GM18498 (cell line): ENCODE data around the gene MRPL12.

Source experiments
- ATAC-seq: cut with Tn5 transposase; IDR thresholded peaks from one replicate; pipeline ENCODE4 v1.9.1; 2021; ENCODE audit warnings: mild to moderate bottlenecking, moderate library complexity; ENCODE audit not compliant: unreplicated experiment

The MRPL12 gene

DNA sequence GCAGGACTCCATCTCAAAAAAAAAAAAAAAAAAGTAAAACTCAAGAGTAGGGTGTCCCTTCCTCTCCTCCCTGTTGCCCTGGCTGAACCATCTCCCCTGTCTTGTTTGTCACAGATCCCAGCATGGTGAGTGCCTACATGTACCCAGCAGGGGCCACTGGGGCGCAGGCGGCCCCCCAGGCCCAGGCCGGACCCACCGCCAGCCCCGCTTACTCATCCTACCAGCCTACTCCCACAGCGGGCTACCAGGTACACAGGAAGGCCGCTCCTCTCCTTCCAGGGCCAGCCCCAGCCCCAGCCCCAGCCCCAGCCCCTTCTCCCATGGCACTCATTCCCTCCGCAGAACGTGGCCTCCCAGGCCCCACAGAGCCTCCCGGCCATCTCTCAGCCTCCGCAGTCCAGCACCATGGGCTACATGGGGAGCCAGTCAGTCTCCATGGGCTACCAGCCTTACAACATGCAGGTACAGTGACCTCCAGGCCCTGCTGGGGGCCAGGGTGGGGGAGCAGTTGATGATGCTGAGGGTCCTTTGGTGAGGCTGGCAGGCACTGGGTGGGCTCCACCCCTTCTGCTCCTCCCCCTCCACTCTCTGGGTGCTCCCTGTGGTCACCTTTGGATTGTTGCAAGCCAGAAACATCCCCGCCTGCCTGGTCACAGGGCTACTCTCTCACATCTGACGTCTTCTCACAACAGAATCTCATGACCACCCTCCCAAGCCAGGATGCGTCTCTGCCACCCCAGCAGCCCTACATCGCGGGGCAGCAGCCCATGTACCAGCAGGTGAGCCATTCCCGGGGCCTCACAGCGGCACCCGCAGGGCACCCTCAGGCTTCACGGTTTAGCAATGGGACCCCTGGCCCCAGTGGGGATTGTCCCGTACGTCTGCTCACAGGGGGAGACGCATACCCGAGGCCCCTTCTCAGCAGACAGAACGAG lies 2.5 kb upstream of the MRPL12 start:
- no peak for ATAC-seq

DNA sequence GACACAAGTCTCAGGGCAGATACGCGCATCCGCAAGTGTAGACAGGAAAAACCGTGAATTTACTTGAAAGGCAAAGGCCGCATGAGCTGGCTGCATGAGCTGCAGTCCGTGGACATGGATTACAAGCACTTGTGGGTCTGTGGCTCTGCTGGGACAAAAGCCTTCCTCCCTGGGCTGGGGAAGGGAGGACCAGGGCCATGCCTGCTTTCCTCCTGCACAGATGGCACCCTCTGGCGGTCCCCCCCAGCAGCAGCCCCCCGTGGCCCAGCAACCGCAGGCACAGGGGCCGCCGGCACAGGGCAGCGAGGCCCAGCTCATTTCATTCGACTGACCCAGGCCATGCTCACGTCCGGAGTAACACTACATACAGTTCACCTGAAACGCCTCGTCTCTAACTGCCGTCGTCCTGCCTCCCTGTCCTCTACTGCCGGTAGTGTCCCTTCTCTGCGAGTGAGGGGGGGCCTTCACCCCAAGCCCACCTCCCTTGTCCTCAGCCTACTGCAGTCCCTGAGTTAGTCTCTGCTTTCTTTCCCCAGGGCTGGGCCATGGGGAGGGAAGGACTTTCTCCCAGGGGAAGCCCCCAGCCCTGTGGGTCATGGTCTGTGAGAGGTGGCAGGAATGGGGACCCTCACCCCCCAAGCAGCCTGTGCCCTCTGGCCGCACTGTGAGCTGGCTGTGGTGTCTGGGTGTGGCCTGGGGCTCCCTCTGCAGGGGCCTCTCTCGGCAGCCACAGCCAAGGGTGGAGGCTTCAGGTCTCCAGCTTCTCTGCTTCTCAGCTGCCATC lies 1.7 kb upstream of the MRPL12 start:
- ATAC-seq: no peak

DNA sequence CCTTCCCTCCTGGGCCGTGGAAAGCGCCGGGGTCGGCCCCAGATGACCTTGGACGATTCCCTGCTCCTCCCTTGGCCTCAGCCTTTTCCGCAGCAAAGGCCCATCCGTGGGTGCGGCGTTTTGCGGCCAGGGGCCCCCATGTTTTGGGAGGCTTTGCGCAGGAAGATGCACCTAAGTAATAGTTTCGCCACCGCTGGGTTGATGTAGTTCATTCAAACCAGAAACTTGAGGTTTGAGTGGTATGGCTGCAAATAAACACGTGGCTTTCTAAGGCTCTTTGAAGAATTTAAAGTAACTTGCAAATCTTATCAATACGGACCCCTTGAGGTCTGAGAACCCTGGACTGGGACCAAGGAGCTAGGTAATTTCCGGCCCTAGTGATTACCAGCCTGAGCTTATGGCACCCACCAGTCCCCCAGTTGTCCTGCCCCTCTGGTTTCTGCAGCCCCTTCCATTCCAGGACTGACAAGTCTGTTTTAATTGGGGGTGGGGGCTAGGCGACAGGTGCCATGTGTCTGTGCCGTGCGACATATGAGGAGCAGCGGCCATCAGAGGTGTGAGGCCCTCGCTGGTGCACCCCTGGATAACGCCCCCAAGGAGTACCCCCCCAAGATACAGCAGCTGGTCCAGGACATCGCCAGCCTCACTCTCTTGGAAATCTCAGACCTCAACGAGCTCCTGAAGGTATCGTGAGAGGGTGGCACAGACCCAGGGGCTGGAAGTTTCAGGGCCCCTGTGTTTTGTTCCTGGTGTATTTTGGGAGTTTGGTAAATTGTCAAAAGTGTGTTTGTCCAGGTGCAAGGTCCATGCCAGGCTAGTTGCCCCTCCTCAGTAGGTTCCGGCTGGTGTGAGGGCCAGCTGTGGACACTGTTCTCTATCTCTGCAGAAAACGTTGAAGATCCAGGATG lies 834 bp downstream of the MRPL12 start:
- peak; percentile 10 for ATAC-seq

DNA sequence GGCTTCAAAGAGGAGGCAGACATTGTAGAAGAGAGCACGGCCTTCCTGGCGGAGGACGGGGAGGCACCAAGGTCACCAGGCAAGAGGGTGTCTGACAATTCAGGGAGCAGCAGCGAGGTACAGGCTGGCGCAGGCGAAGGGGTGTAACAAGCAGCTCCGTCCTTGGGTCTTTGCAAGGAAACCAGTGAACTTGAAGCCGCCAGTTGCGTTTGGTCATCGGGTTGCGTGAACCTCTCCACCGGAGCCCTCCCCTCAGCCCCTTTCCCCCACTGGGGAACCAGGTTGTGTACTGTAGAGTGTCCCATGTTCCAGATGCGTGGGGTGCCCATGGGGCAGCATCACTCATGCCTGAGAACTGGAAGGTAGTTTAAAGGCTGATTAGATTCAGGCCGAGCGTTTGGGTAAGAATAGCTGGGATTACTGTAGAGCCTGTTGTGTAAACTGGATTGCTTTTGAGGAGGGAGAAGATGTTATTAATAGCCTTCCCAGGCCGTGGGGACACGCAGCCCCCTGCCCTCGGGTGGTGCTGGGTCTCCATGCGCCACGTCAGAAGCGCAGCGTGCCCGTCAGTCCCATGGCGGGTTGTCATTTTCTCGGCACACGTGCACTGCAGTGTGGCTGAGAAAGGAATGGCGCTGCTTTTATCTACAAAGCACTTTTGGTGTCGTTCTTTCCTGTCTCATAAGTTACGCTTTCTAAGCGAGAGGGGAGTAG lies 2.5 kb downstream of the MRPL12 start:
- no peak for ATAC-seq

DNA sequence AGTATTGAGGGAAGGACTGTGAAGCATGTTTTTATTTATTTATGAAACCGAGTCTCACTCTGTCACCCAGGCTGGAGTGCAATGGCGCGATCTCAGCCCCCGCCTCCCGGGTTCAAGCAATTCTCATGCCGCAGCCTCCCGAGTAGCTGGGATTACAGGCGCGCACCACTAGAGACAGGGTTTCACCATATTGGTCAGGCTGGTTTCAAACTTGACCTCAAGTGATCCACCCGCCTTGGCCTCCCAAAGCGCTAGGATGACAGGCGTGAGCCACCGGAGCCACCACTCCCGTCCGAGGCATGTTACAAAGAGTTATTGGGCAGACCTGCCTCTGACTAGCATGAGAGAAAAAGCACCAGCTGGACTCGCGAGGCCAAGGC lies 3.1 kb downstream of the MRPL12 start:
- no peak for ATAC-seq

DNA sequence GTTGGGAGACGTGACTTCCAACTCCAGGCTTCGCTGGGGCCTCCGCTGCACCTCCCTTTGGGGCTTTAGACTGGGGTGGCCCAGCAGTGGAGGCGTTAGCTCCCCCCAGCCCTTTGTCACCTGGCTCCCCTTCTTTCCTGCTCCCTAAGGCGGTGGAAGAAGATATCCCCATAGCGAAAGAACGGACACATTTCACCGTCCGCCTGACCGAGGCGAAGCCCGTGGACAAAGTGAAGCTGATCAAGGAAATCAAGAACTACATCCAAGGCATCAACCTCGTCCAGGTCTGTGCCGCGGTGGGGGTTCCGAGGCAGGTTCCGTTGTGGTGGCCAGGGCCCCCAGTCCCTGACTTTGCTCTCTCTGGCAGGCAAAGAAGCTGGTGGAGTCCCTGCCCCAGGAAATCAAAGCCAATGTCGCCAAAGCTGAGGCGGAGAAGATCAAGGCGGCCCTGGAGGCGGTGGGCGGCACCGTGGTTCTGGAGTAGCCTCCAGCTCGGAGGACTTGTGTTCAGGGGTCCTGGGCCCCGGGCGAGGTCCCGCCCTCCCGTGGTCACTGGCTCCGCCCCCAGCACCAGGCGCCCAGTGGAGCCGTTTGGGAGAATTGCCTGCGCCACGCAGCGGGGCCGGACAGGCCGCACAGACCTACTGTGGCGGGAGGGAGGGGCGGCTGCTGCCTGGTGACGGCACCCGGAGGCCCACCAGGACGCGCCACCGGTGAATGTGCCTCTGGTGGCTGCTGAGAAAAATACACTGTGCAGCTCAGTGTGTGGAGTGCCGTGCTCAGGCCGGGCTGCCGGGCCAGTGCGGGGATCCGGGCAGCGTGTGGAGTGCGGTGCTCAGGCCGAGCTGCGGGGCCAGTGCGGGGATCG lies 3.8 kb downstream of the MRPL12 start:
- no peak for ATAC-seq

DNA sequence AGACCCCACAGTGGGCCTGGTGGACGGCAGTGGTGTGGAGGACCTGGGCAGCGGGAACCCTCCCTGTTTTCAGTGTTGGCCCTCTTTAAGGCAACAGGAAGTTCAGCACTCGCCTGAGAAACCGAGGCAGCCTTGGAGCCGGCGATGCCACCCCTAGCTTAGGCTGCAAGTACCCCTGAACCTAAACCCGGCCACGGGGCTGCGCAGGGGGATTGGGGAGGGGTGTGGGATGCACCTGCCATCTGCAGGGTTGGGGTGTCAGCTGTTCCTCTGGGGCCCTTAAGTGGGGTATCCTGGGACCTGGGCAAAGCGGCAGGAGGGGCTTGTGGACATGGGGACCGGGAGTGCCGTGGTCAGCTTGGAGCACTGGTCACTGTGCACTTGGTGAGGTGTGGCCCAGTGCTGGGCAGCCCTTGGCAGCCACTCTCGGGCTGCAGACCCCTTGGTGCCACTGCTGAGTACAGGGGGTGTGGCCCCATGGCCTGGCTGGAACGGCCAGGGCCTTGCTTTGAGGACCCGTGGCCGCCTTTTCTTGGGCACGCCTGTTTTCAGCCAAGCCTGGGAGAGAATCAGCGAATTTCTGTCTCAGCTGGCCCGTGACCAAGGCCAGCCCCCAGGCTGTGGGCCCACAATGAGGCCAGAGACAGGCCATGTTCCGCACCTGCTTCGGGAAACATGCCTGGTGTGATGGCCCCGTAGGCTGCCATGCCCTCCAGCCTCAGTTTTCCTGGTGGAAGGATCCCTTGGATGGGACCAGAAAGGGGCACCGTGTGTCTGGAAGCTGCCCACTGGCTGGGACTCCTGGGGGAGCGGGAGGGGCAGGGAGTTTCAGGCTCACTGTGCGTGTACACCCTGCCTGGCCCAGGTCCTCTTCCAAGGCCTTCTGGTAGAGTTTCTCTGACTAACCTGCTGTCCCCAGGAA lies 4.8 kb downstream of the MRPL12 start:
- no peak for ATAC-seq

DNA sequence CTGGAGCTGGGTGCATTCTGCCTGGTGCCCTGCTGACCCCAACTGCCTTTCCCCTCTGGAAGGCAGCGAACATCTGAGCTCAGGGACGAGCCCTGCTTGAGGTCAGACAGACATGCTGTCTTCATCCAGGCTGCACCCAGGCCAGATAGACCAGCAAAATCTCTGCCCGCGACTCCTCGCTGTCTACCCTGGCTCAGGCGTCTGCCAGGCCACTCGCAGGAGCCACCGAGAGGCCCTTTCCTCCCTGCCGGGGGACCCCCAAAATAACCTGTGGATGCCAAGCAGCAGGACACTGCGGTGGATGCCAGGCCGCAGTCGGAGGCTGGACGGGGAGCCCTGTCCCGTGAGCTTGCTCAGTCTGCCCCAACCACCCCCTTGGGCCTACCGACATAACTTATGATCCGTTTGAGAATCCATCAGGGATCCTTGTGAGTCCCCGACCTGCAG lies 5.6 kb downstream of the MRPL12 start:
- no peak for ATAC-seq

DNA sequence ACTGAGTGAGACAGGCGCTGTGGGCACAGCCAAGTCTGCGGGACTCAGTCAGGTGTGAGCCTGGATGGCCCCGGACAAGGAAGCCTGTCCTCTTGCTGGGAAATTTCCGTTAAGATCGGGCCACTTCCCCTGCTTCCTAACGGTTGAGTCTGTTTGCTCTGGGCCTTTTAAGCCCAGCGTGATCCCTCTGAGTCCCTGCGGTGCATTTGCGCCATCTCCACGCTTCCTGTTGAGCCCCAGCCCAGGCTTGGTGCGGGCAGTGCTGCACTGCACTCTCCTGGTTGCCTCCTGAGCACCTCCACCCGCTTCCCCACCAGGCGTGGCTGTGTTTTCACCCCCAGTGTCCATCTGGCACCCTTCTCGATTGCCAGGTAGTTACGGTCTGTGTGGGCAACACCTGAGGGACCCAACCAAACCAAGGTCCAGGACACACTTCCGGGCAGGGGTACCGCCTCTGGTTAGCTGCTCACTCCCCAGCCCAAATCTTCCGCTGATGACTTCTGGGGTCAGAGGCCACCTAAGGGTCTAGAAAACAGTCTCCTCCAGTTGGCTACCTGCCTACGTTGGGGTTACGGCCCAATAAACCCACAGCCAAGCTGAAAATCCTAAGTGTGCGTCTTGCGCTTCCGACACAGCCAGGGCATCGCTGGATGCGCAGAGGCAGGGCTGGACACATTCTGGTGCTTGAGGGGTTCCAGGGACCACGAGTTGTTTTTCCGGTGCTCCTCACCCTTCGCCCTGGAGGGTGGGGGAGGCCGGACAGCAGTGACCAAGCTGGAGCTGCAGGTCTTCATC lies 7.5 kb downstream of the MRPL12 start:
- ATAC-seq: no peak

DNA sequence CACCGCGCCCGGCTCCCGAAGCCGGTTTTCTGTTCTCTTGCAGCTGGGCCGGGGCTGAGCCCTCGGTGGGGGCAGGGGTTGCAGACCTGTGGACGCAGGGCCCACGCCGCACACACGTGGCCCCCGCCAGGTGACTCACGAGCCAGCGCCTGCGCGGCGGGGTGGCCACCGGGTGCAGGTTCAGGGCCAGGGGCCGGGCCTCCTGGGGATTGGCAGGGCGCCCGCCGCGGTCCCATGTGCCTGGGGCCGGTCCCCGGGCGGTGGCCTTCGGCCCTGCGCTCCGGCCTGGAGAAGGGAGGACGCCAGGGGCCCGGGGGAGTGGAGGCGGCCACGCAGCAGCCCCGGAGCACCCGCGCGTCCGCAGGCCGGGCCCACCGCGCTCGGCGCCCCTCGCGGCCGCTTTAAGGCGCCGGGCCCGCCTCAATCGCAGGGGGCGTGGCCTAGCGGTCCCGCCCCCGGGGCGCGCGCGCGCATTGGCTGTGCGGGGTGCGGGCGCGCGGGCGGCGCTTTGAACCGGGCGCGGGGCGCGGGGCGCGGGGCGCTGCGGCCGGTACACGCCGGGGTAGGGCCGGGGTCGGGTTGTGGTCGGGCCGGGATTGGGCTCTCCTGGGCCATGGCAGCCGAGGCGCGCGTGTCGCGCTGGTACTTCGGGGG lies 8.8 kb downstream of the MRPL12 start, which contains the start of gene SLC25A10:
Gene SLC25A10, plus strand, starts transcription at position 471 of the 654 bp plus-strand sequence. Its CDS starts 143 bp downstream, at position 614.
- ATAC-seq: peak; percentile 70

DNA sequence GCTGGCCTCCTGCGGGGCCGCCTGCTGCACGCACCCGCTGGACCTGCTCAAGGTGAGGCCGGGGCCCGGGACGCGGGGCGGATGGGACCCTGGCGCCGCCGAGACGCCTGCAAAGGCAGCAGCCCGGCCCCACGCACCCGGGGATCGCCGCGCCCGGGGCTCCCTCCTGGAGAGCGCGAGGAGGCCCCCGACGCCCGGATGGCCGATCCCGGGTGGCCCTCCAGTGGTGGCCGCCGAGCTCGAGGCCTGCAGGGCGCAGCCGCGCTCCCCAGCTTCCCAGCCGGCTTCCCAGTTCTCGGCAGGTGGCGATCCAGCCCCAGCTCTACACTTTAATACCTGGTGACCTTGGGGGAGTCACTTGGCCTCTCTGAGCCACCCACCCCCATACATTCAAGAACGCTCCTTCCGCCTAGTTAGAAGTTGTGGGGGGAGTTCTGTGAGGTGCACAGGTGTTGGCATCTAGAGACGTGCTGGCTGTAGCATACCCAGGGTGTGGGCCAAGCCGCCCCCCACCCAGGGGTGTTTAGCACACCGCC lies 9.4 kb downstream of the MRPL12 start:
- no peak for ATAC-seq

DNA sequence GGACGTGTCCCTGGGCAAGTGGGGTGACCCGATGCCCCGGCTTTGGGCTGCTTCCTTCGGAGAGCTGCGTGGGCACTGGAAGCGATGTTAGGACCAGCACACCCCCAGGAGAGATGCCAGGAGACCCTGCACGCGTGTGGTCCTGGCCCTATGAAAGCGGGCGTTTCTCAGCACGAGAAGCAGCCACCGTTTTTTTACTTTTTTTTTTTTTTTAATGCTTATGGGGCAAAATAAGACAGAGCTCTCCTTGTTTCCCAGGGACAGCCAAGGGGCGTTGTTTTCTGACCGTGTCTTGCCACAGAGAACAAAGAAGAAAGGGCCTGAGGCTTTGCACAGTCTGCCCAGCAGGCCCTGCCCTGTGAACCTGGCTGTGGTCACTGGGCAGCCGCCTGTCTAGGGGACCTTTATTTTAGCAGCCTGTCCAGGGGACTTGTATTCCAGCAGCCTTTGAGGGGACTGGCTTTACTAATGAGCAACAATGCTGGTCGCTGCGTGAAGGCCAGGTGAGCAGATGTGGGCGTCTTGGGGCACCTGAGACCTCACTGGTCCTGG lies 9.9 kb downstream of the MRPL12 start:
- ATAC-seq: no peak

DNA sequence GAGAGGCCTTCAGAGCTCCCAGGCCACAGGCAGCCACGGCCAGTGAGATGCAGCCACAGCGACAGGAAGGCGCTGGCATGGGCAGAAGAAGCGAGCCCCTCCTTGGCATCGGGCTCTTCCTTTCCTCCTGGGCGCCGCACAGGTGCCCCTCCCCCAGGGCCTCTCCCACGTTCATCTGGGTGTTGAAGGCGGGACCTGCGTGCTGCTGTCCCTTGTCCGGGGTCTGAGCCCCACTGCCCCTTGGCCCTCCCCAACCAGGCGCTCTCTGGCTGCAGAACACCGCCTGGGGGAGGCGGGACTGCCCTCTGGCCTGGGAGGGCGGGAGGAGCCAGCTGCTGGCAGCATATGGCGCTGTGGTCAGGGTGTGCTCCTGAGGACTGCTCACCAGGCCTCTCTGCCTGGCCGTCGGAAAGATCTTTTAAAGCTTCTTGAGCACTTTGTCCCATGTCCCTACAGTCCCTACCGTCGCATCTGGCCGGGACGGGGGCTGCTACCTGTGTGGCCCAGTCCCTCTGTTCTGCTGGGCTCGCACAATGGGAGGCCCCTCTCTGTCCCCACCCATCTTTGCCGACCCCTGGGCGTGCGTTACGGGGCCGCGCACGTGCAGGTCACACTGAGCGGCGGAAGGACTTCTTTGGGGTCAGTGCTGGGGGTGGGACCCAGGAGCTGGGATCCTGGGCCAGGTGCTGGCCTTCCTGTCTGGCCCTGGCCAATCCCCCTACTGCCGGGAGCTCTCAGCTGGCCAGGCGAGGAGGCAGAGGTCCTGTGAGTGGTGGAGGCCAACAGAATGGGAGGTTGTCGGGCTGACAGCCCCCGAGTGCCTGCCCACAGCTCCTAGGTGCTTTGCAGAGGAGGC lies 10.6 kb downstream of the MRPL12 start:
- ATAC-seq: no peak

DNA sequence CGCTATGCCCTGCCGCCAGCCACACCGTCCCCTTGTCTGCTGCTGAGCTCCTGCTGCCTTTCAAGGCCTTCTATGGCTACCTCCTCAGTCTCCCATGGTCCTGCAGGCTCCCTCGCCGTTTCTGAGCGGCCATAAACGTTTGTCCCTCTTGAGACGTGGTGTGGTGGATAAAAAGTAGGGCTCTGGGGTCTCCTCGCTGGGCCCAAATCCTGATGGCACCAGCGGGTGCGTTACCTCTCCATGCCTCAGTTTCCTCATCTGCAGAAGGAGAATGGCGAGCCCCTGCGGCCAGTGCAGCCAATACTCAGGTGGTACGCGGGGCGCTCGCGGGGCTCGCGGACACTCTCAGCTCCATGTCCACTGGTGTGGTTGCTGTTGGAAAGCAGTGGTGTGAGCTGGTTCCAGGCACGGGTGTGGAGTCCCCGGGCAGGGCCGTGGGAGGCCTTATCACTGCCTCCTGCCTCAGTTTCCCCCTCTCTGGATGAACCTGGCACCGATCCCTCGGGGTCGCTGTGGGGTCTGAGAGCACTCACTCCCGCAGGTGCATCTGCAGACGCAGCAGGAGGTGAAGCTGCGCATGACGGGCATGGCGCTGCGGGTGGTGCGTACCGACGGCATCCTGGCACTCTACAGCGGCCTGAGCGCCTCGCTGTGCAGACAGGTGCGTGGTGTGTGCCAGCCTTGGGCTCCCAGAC lies 11.4 kb downstream of the MRPL12 start:
- no peak for ATAC-seq
